Tibial nerve (tissue), 4 donors: Measurements from ENCODE around the gene GPR137B. TPM values are rescaled to one million over a fixed set of nuclear protein-coding genes. Genes with fewer than 3 reads are reported as not detected.

Source experiments
- DNase-seq, 2 donors: peaks; one replicate each; pipeline ENCODE4 v3.0.0-alpha.2; 2019; ENCODE audit warnings: low spot score in 2 of 2
- H3K27ac ChIP-seq, 4 donors: fragments of 200-600 bp; sonication (generic) in 3 of 4; one replicate each; pipeline ENCODE4 v1.5.1; 2017 to 2019; ENCODE audit warnings: mild to moderate bottlenecking in 1 of 4
- H3K27me3 ChIP-seq, 2 donors: fragments of 200-600 bp; sonication (generic) in 1 of 2; one replicate each; pipeline versions ENCODE4 v1.5.1 to v1.6.0; 2017 to 2019
- H3K36me3 ChIP-seq, 3 donors: fragments of 200-600 bp; sonication (generic); one replicate each; pipeline ENCODE4 v1.5.1; 2018 to 2019
- H3K4me1 ChIP-seq, 4 donors: fragments of 200-600 bp; sonication (generic) in 3 of 4; one replicate each; pipeline ENCODE4 v1.5.1; 2017 to 2019
- H3K4me3 ChIP-seq, 4 donors: fragments of 200-600 bp; sonication (generic) in 3 of 4; one replicate each; pipeline ENCODE4 v1.5.1; 2017 to 2019; ENCODE audit warnings: mild to moderate bottlenecking in 1 of 4, moderate library complexity in 1 of 4
- H3K9me3 ChIP-seq, 4 donors: fragments of 200-600 bp; sonication (generic) in 3 of 4; one replicate each; pipeline ENCODE4 v1.5.1; 2017 to 2019
- CTCF ChIP-seq, 5 experiments: fragments of 200-600 bp in 3 of 5; fragments of 450-650 bp in 2 of 5; sonication (generic) in 3 of 5; IDR thresholded peaks; one replicate each; pipeline ENCODE4 v1.5.1; 2016 to 2019; ENCODE audit warnings: antibody characterized with exemption in 5 of 5, mild to moderate bottlenecking in 3 of 5, moderate library complexity in 2 of 5
- EP300 ChIP-seq, 2 donors: sonication (generic); formaldehyde crosslinking; IDR thresholded peaks; one replicate each; pipeline ENCODE4 v1.6.1; 2017; ENCODE audit warnings: antibody characterized with exemption in 2 of 2, mild to moderate bottlenecking in 1 of 2
- POLR2A ChIP-seq, 2 donors: fragments of 450-650 bp; IDR thresholded peaks; one replicate each; pipeline ENCODE4 v1.6.1; 2017; ENCODE audit warnings: antibody characterized with exemption in 2 of 2, mild to moderate bottlenecking in 2 of 2, moderate library complexity in 2 of 2
- WGBS, 2 donors: methylation state at CpG; one replicate each; pipeline ENCODE4 v1.1.5; 2018; 5-methylcytosine and 5-hydroxymethylcytosine counted together
- total RNA-seq, 4 donors: library from RNA; depleted of rRNA; stranded (reverse); fragments of >200 nt; gene quantifications; one replicate each; pipeline ENCODE4 v1.1.0, GENCODE V29; 2016

The GPR137B gene
- total RNA-seq, 4 donors from 2014 or later: 51.1 to 94.8 (median 74.0) TPM

GRCh38 chr1:236253918-236254637 is 111.7 kb downstream of the GPR137B start:
- Histone ChIP-seq H3K27ac (no peak overlapping the region), H3K9me3 (peaks cover 0 to 20% (median 7%) of the 10 kb centered on the region in 4 donors), H3K4me1 (no peaks in the 10 kb centered on the region), H3K27me3 (no peaks in the 10 kb centered on the region), H3K36me3 (peaks cover 0 to 33% (median 0%) of the 10 kb centered on the region in 3 donors), H3K4me3 (no peak overlapping the region)
- WGBS, 2 donors: 66 to 76% methylated on average over 4 of the region's 4 CpGs
- no peak for DNase-seq
- TF ChIP-seq CTCF (IDR thresholded peaks at IDR 0.05) (no peak), EP300 (IDR thresholded peaks at IDR 0.05) (no peak), POLR2A (IDR thresholded peaks at IDR 0.05) (no peak)

GRCh38 chr1:236257216-236257615 is 114.9 kb downstream of the GPR137B start:
- no peaks in the 10 kb centered on the region for H3K4me1 ChIP-seq
- H3K27ac ChIP-seq: no peak overlapping the region
- H3K36me3 ChIP-seq: peaks cover 0 to 57% (median 0%) of the 10 kb centered on the region in 3 donors
- H3K4me3 ChIP-seq: no peak overlapping the region
- no peak for DNase-seq
- TF ChIP-seq EP300 (IDR thresholded peaks at IDR 0.05) (no peak), CTCF (IDR thresholded peaks at IDR 0.05) (no peak), POLR2A (IDR thresholded peaks at IDR 0.05) (no peak)
- no peaks in the 10 kb centered on the region for H3K27me3 ChIP-seq
- peaks cover 0 to 52% (median 15%) of the 10 kb centered on the region in 4 donors for H3K9me3 ChIP-seq

- Histone ChIP-seq H3K9me3 (peaks cover 0 to 60% (median 17%) of the 10 kb centered on the region in 4 donors), H3K4me1 (no peaks in the 10 kb centered on the region), H3K36me3 (peaks cover 0 to 67% (median 0%) of the 10 kb centered on the region in 3 donors), H3K4me3 (no peak overlapping the region), H3K27ac (no peak overlapping the region), H3K27me3 (no peaks in the 10 kb centered on the region)
- 95 to 98% methylated on average over 4 of the region's 4 CpGs for WGBS, 2 donors
- no peak for DNase-seq
- TF ChIP-seq POLR2A (IDR thresholded peaks at IDR 0.05) (no peak), CTCF (IDR thresholded peaks at IDR 0.05) (no peak), EP300 (IDR thresholded peaks at IDR 0.05) (no peak)
Observed at GRCh38 chr1:236258114-236258622, 115.8 kb downstream of the GPR137B start.

Other genes with a start within 250 kb of the GPR137B start
- 100 to 1,000 TPM; 192 to 321 (median 215) TPM for gene NID1, start 77.4 kb upstream of the GPR137B start, total RNA-seq
- 10 to 100 TPM; 12.9 to 16.6 (median 14.5) TPM for gene ERO1B, start 139.4 kb downstream of the GPR137B start, total RNA-seq